GM04503 (cell line): ENCODE data around the gene CCDC88C.

Experiments used
- DNase-seq: peaks from one replicate; pipeline ENCODE4 v3.0.0-alpha.2; 2012; ENCODE audit warnings: low read depth

Gene CCDC88C

DNA sequence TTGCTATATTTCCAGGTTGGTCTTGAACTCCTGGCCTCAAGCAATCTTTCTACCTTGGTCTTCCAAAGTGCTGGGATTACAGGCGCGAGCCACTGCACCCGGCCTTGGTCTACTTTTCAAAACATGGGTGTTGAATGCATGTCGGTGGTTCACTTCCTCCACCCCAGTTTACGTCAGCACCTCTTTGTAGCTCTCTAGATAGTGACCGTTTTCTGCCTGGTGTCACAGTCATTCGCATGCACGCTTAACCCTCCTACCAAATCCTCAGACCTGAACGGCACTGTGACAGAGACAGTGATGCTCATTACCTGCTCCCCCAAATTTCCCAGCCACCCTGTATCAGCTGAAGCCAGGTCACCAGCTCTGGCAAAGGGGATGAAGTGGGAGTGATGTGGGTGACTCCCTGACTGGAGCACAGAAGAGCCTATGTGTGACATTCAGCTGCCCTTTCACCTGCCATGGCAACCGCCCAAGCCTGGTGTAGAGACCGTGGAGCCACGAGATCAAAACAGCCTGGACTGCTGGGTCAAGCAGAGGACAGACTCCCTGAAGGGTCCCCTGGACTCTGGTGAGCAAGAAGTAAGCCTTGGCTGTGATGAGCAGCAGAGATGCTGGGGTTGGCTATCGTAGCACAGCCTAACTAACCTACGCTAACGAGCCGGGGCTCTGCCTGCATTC is 106.9 kb downstream of the CCDC88C start:
- DNase-seq: no peak

DNA sequence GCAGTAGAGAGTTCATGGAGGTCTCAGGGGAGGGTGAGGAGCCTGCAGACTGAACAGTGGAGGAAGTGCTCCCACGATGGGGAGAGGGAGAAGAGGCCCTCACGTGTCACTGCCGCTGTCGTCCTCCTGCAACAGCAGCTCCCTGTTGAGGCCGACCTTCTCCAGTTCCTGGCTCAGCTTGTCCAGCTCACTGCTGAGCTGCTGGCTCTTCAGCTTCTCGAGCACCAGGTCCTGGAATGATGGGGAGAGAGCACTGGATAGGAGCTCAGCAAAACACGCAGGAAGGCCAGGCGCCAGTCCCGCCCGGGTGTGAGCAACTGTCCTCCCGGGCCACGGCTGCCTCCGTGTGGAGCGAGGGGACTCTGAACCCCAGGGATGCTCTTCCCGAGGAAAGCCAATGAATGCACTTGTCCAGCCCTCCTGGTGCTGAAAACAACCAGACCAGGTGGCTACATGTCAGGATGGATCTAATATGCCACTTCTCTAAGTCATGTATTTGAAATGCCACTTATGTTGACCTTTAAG is 107.8 kb downstream of the CCDC88C start:
- DNase-seq: no peak

DNA sequence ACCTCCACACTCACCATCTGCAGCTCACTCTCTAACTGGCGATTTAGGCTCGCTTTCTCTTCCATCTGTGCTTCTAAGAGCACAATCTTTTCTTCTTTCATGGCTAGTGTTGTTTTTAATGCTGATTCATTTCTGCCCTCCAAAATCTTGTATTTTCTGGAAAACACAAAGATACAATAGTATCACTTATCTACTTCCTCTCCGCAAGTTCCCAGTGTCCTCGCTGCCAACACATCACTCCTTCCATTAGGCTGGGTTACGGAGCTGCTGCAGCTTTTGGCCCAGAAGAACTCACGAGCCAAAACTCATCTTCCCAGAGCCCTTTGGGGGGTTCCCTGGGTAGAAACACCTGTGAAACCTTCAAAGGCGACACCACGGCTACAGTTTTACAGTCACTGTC is 109.3 kb downstream of the CCDC88C start:
- no peak for DNase-seq

DNA sequence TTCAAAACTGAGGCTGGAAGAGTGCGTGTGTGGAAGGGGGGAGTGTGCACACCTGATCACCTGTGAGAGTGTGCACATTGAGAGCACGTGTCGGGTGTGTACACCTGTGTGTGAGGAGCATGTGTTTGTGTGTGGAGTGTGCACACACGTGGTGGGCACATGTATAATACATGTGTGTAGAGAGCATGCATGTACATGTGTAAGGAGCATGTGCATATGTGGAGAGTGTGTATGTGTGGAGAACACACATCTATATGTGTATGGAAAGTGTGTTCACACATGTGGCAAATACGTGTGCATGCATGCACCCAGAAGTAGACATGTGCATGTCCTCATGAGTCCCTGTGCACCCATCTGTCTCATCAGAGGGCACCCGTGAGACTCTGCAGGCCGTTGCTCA is 110.0 kb downstream of the CCDC88C start:
- no peak for DNase-seq

DNA sequence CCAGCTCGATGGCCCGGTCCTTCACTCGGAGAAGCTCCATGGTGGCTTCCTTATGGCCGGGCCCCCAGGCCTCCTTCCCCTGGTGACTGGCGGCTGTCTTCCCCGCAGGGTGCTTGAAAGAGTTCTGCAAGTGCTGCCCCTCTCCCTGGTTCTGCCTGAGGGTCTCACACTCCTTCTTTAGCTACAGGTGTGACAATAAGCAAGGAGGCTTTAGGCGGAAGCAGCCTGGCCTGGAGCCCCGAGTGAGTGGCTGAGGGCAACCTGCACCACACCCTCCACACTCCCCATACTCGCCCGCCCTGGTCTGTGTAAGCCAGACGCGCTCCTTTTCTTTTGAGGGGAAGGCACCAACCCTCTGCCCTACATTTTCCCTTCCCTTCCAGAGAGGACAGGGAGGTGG is 110.6 kb downstream of the CCDC88C start:
- no peak for DNase-seq

DNA sequence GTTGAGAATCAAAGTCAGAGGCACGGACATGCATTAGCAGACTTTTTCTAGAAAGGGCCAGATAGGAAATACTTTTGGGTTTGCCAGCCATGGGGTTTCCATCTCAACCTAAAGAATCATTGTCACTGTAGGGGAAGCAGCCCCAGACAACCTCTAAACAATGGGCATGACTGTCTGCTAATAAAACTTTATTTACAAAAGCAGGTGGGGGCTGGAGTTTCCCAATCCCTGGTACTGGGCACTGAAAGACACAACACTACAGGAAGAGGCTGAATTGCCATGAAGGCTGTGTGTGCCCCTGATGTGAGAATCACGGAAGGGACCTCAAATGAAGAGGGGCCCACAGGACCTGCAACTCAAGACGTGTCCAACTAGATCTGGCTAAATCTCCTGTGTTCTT is 111.1 kb downstream of the CCDC88C start:
- DNase-seq: no peak

DNA sequence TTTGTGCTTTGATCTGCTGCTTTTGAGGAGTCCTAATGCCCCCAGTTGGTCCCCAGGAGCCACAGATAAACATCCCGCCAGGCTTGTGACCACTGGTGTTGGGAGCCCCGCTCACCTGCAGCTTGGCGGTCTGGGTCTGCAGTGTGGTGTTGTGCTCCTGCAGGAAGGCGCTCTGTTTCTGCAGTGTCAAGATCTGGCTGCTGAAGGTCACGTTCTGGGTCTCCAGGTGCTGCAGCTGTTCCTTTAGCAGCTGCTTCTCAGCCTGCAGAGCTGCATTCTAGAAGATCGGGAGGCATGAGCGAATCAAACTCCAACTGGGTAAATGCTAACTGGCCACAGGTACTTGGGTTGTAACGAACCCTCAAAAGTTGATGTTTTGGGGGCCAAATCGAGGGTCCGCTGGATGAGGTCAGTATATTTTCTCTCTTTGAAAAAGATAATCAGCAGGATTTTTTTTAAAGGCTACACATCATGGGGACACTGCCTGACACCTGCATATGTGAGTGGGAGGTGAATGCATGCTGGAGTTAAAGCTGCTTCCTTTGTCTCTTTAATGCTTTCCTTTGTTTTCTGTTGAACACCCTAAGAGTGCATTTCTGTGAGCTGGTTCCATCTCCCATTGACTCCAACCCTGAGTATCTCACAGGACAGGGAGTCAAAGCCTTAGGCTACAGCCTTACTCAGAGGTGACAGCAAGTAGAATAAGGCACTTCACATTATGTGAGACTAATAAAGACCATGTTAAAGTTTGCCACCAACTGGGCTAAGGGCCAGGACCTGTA is 111.8 kb downstream of the CCDC88C start:
- no peak for DNase-seq

DNA sequence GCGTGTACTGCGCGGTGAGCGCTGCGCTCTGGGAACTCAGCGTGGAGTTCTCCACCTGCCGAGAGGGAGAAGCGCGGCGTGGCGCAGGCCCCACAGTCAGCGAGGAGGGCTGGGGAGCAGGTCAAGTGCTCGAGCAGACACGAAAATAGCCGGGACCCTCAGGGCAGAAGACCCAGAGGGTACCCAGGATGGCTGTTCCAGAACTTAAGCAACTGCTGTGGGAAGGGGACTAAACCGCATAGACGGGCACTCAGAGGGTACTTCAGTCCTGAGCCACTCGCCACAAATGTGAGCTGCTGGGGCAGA is 113.7 kb downstream of the CCDC88C start:
- DNase-seq: no peak

DNA sequence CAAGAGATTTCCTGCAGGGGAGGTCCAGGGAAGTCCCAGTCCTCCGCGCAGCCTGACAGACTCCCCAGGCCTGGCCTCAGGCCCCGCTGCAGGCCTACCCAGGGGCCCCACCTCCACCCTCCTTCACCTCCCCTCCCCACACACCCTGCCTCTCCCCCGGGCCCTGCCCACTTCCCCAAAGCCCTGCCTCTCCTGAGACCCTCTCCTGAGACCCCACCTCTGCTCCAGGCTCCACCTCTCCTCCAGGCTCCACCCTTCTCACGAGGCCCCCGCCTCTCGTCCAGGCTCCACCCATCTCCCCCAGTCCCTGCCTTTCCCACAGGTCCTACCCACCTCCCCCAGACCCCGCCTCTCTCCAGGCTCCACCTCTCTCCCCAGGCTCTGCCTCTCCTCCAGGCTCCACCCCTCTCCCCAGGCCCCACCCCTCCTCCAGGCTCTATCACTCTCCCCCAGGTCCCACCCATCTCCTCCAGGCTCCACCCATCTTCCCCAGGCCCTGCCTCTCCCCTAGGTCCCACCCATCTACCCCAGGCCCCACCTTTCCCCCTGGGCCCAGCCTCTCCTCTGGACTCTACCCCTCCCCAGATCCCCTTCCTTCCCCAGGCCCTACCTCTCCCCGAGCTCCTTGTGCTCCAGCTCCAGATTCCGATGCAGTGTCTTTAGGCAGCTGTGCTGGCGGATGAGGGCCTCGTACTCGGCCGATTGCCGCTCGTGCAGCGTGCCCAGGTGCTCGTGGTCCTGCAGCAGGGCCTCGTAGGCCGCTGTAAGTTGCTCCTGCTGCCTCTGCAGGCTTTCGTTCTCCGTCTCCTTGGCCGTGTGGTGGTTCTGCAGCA is 114.3 kb downstream of the CCDC88C start:
- no peak for DNase-seq

DNA sequence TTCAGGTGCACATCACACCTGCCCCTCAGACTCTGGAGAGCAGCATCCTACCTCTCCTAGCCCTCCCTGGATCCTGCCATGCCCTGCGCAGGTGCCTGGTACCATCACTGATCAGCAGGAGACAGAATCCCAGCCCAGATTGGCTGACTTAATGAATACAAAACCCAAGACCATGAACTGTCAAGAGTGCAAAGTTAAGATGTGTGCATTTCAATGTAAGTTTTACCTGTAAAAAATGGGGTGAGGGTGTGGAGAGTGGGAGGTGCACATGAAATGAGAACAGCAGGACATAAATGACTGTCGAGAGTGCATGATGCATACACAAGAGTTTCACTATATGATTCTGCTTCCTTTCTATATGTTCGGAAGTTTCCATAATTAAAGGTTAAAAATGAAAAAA is 115.2 kb downstream of the CCDC88C start:
- no peak for DNase-seq

DNA sequence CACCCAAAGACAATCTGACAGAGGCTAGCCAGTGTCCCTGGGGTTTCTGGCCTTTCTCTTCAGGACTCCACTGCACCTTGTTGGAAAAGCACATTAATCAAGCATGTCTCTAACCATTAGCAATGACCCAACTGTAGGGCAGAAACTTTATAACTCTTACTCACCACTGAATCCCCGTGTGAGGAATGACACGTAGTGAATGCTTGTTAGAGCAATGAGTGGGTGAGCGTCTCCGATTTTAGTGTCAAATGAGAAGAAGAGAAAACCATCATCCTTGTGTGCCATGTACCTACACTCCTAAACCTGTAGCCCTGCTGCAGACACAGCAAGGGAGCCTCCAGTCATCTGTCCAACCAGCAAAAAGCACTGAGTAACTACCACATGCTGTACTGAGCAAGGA is 116.7 kb downstream of the CCDC88C start:
- DNase-seq: no peak

DNA sequence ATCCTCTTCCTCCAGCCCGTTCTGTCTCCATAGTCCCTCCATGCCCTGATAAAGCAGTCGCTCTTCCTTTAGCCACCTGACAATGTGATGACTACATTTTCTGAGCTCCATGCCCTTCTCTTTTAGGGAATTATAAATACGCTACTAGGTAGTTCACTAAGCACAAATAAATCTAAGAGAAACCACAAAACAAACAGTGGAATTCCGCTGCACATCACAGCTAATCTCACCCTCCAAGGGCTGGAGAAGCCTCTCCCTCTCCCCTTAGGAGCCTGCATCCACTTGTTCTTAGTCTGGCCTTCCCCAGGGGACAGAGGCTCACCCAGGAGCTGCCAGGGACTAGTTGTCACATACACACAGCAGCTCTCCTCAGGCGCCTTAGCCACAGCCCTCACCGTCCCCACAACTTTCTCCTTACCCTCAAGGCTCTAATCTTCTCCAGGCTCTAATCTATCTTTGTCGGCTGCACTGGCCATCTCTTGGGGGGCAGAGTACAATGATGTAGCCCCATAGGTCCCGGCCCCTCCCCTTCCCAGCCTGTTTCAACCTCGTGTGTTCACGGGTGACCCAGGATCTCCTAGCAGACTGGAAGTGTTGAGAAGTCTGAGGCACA is 117.2 kb downstream of the CCDC88C start:
- DNase-seq: no peak

DNA sequence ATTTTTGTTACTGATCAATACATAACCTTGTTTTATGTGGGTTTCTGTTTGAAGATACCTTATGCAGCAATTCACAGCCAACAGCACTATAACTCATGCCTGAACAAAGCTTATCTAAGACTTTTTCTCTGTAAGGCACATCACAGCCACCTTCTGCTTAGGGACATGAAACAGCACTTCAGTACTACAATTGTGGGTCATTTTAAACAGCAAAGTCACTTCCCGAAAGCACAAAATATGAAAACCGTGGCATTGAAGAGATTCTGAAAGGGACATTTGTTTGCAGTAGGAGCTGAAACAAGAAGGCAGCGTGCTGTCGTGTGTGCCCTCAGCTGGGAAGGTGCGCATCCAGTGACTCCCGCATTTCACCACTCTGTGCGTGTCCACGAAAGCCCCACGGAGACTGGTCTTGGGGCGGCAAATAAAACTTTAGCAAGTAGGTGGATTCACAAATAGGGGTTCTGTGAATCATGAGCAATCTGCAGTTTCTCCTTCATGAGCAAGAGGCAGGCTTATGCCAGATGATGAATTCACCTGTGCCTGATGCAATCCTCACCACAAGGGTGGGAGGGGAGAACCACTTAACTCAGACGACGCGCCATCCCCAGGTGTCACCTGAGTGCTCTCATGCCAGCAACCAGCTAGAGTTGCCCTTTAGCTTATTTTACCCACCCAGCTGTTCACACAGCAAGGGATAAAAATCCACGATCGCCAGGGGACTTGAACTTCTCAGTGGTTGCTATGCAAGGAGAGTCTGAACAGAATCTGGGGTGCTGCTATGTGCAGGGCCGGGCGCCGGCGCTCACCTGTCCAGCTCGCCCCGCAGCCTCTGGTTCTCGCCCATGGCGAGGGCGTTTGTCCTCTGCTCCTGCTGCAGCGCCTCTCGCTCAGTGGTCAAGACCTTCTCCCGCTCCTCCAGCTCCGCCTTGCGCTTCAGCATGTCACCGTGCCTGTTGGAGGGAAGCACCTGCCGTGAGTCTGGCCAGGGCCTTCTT is 118.2 kb downstream of the CCDC88C start:
- no peak for DNase-seq

DNA sequence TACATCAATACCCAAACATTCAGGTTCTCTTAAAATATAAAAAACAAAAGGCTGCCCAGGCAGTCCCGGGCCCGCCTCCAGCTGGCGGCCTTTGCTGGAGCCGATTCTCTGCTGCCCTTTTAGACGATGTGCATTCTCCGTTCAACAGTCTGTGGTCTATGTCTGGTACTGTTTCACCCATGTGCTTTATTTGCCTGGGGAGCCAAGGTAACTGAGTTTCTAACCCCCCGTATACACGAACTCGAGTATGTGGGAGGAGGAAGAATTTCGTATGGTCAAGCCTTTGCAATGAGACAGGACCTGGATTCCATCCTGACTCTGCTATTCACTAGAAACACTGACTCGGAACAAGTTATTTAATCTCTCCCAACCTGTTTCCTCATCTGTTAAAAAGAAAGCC is 119.0 kb downstream of the CCDC88C start:
- DNase-seq: no peak

DNA sequence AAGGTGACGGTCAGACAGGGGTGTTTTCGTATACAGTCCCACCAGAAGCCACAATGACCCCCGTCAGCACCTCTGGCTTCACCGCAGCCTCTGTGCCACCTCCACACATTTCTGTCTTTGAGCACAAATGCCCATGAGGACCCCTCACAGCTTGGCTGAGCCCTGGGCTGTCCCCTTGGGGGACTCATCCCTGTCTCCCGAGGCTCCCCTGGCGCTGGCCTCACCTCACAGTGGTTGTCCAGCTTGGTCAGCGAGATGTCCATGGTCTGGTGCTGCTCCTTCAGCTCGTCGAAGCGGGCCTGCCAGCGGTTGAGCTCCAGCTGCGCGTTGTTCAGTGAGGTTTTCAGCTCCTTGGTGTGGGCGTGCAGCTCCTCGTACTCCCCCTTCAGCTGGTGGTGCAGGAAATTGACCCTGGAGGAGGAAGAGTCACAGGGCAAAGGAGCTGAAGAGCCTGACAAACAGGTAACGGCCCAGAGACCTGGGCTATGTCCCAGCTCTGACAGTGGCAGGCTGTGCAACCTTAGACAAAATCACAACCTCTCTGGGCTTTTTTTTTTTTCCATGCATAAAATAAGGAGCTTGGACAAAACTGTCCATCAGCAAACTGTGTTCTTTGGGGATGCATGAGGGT is 120.4 kb downstream of the CCDC88C start:
- no peak for DNase-seq

DNA sequence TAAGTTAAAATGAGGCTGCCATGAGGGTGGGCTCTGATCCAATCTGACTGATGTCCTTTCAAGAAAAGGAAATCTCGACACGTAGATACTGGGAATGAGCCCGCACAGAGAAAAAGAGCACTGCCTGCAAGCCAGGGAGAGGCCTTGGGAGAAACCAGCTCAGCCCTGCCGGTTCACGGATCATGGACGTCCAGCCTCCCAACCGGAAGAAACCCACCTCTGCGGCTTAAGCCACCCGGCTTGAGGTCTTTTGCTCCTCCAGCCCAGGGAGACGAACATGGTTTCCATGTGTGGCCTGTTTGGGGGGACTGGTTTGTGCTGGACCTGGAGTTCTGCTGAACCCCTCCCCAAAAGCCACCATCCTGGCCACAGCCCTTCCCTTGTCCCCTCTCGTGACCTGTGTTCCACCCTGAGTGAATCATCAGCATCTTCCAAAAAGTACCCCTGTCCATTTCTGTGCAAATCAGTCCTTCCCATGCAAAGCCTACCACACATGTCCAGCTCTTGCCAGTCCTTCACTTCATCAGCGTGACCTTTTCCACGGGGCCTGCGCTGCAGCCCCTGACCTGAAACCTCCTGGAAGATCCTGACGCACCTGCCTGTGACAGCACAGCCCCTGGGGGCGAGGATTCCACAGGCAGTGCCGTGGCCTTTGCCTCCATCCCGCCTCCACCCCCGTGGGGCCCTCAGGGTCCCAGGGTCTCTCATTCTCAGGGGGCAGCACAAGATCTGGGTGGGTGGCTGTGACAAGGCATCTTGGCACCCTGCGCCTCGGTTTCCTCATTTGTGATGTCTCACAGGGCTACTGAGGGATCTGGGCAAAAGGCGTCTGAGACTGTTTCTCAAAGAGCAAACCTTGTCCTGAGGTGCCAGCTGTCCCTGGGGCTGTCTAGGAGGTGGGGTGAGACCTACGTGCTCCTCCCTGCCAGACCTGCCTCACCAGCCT is 121.5 kb downstream of the CCDC88C start:
- no peak for DNase-seq

DNA sequence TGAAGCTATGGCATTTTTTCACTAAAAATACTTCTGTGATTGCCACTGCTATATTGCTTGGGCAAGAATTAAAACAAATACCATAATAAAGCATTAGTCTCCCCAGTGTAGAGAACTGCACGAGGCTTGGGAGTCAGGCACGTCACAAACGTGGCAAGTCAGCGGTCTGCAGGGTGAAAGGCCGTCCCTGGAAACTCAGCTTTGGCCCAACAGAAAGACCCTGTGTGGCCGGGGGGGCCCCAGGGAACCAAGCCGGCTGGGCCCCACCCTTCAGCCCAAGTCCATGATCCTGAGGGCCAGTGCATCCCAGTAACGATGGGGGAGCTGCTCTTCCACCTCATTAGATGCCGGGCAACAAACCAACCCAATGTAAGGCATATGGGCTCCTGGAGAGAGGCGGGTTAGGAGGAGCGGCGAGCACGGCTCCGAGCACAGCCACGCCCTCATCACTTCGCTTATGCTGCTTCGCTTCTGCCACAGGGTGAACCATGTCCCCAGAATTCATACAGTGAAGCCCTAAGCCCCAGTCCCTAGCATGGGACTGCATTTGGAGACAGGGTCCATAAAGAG is 122.3 kb downstream of the CCDC88C start:
- DNase-seq: no peak

DNA sequence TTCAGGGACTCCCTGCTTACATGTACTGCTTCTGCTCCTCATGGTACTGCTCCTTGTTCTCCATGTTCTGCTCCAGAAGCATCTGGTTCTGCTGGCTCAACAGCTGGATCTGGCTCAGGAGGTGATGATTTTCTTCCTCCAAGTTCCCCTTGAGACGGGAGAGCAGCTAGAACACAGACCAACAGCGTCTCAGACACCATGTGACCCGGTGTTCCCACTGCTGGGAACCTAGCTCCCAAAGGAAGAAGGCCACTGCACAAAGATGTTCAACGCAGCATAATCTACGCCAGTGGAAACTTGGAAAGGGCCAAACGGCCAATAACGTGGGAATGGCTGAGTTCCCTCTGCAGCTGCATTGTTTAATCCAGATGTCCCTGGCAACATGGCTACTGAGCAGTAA is 123.5 kb downstream of the CCDC88C start:
- no peak for DNase-seq

DNA sequence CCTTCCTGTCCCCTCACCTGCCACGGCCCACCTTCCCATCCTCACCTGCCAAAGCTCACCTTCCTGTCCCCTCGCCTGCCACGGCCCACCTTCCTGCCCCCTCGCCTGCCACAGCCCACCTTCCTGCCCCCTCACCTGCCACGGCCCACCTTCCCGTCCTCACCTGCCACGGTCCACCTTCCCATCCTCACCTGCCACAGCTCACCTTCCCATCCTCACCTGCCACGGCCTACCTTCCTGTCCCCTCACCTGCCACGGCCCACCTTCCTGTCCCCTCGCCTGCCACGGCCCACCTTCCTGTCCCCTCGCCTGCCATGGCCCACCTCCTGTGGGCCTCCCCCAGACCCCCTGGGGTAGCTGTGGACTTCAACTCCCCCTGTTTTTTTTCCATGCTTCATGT is 124.3 kb downstream of the CCDC88C start:
- no peak for DNase-seq
